ENCODE measurements around the gene OSMR. TPM values are rescaled to one million over a fixed set of nuclear protein-coding genes. Genes with fewer than 3 reads are reported as not detected.

Gene OSMR
- total RNA-seq, 1 donor, result 174 TPM

DNA sequence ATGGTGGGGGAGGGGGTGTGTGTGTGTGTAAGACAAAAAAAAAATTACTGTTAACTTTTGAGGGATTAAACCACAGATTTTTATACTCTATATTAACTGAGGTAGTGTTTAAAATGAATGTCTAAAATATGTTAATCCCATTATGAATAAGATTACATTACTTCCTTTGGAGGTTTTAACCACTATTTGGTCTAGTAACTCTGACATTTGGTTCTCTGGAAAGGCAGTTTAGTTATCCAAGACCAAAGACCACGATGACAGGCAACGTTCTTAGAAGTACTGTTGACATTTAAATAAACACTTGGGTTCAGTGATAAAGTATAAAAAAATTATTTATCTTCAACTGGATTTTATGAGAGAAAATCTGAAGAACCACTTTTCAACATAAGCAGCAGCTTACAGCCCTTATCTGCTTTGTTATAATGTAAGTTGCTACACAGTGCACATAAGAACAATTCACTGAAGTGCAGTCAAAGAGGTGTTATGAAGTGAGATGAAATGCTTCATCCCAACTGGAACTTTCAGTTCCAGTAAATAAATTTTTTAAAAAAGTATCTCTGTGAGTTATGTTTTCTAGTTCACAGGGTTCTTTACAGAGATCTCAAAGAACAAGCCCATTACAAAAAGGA is 94.5 kb downstream of the OSMR start:
- TF ChIP-seq, protein P1, sequence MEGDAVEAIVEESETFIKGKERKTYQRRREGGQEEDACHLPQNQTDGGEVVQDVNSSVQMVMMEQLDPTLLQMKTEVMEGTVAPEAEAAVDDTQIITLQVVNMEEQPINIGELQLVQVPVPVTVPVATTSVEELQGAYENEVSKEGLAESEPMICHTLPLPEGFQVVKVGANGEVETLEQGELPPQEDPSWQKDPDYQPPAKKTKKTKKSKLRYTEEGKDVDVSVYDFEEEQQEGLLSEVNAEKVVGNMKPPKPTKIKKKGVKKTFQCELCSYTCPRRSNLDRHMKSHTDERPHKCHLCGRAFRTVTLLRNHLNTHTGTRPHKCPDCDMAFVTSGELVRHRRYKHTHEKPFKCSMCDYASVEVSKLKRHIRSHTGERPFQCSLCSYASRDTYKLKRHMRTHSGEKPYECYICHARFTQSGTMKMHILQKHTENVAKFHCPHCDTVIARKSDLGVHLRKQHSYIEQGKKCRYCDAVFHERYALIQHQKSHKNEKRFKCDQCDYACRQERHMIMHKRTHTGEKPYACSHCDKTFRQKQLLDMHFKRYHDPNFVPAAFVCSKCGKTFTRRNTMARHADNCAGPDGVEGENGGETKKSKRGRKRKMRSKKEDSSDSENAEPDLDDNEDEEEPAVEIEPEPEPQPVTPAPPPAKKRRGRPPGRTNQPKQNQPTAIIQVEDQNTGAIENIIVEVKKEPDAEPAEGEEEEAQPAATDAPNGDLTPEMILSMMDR (IDR thresholded peaks at IDR 0.05; ENCODE audit: extremely low read depth, low read depth, low read length), result no peak

DNA sequence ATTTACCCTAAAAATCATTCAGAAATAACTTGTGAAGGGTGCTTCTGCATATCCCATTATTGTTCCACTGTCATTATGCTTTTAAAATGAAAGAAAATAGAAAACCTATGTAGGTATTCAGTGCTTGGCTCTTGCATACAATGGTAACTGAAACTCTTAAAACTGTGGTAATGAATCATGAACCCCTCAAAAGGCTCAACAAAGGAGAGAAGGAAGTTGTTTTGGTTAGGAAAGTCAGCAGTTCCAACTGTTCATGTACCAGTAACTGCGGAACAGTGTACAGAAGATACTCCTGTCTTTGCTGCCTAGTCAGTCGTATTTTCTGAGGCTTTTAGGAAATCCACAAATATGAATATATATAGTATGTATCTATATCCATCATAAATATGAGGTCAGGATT is 96.1 kb downstream of the OSMR start:
- no peak overlapping the region for H3K4me2 ChIP-seq (ENCODE audit: insufficient read depth, low read length)
- H4K20me1 ChIP-seq (ENCODE audit: insufficient read depth, low read length), result no peaks in the 10 kb centered on the region
- H3K27me3 ChIP-seq (ENCODE audit: insufficient read depth, low read length), result no peaks in the 10 kb centered on the region
- TF ChIP-seq, protein P1 (IDR thresholded peaks at IDR 0.05; ENCODE audit: extremely low read depth, low read depth, low read length), result no peak
- H3K4me1 ChIP-seq (ENCODE audit: insufficient read depth, low read length), result peaks cover 8% of the 10 kb centered on the region
- no peaks in the 10 kb centered on the region for H3K9me3 ChIP-seq (ENCODE audit: low read depth, low read length)
- H3K36me3 ChIP-seq (ENCODE audit: insufficient read depth, low read length), result peaks cover 45% of the 10 kb centered on the region
- no peaks in the 10 kb centered on the region for H3K79me2 ChIP-seq (ENCODE audit: insufficient read depth, low read length)
- H3K27ac ChIP-seq (ENCODE audit: low read depth, low read length), result no peak overlapping the region
- DNase-seq (ENCODE audit: insufficient read length, low spot score, missing footprints), result no peak
- H3K4me3 ChIP-seq (ENCODE audit: insufficient read depth, low read length), result no peak overlapping the region
- no peak overlapping the region for H2AFZ ChIP-seq (ENCODE audit: low read length)

More for the DNA sequence above, 94.5 kb downstream of the OSMR start:
- Histone ChIP-seq H3K4me2 (ENCODE audit: insufficient read depth, low read length) (no peak overlapping the region), H2AFZ (ENCODE audit: low read length) (no peak overlapping the region), H3K36me3 (ENCODE audit: insufficient read depth, low read length) (peaks cover 45% of the 10 kb centered on the region), H3K4me3 (ENCODE audit: insufficient read depth, low read length) (no peak overlapping the region), H4K20me1 (ENCODE audit: insufficient read depth, low read length) (no peaks in the 10 kb centered on the region), H3K4me1 (ENCODE audit: insufficient read depth, low read length) (peaks cover 8% of the 10 kb centered on the region), H3K79me2 (ENCODE audit: insufficient read depth, low read length) (no peaks in the 10 kb centered on the region), H3K27me3 (ENCODE audit: insufficient read depth, low read length) (no peaks in the 10 kb centered on the region), H3K9me3 (ENCODE audit: low read depth, low read length) (no peaks in the 10 kb centered on the region), H3K27ac (ENCODE audit: low read depth, low read length) (no peak overlapping the region)
- no peak for DNase-seq (ENCODE audit: insufficient read length, low spot score, missing footprints)

DNA sequence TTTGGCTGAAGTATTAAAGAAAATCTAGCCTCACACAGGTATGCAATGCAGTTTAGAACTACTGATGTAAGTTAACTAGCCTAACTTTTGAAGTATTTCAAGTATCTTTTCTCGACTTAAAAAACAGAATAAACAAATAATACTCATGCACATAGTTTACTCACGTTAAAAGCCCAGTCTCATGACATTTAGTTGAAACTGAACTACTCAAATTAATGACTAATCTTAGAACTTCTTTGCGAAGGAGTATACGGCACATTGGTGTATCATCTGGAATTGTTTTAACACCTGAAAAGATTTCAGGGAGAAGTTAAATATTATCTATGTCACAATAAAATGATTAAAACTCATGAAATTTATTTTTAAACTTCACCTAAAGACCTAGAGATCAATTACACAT is 98.5 kb downstream of the OSMR start:
- no peaks in the 10 kb centered on the region for H4K20me1 ChIP-seq (ENCODE audit: insufficient read depth, low read length)
- no peaks in the 10 kb centered on the region for H3K9me3 ChIP-seq (ENCODE audit: low read depth, low read length)
- no peak overlapping the region for H3K4me2 ChIP-seq (ENCODE audit: insufficient read depth, low read length)
- no peaks in the 10 kb centered on the region for H3K4me1 ChIP-seq (ENCODE audit: insufficient read depth, low read length)
- TF ChIP-seq, protein P1 (IDR thresholded peaks at IDR 0.05; ENCODE audit: extremely low read depth, low read depth, low read length), result no peak
- no peaks in the 10 kb centered on the region for H3K27me3 ChIP-seq (ENCODE audit: insufficient read depth, low read length)
- H3K79me2 ChIP-seq (ENCODE audit: insufficient read depth, low read length), result no peaks in the 10 kb centered on the region
- no peak overlapping the region for H3K4me3 ChIP-seq (ENCODE audit: insufficient read depth, low read length)
- DNase-seq (ENCODE audit: insufficient read length, low spot score, missing footprints), result no peak
- H3K36me3 ChIP-seq (ENCODE audit: insufficient read depth, low read length), result peaks cover 49% of the 10 kb centered on the region
- no peak overlapping the region for H2AFZ ChIP-seq (ENCODE audit: low read length)
- H3K27ac ChIP-seq (ENCODE audit: low read depth, low read length), result no peak overlapping the region

DNA sequence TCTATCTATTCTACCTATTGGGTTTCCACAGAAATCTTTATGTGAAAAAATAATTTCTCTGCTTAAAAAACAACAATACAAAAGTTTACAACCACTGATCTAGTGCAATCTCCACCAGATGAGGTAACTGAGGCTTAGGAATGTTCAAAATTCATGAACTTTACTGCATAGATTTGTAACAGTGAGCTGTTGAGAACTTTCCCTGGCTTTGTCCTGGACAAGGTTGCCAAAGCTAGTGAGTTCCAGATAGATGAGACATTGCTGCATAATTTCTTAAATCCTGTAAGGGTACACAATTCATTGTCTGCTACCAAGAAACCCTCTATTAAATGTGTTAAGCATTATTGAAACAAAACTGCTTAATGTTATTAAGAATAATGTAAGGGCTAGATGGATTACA is 102.7 kb downstream of the OSMR start:
- H3K4me3 ChIP-seq (ENCODE audit: insufficient read depth, low read length), result no peak overlapping the region
- H3K27me3 ChIP-seq (ENCODE audit: insufficient read depth, low read length), result no peaks in the 10 kb centered on the region
- H3K4me1 ChIP-seq (ENCODE audit: insufficient read depth, low read length), result no peaks in the 10 kb centered on the region
- peaks cover 55% of the 10 kb centered on the region for H3K36me3 ChIP-seq (ENCODE audit: insufficient read depth, low read length)
- no peak for DNase-seq (ENCODE audit: insufficient read length, low spot score, missing footprints)
- H3K9me3 ChIP-seq (ENCODE audit: low read depth, low read length), result no peaks in the 10 kb centered on the region
- no peaks in the 10 kb centered on the region for H3K79me2 ChIP-seq (ENCODE audit: insufficient read depth, low read length)
- H2AFZ ChIP-seq (ENCODE audit: low read length), result no peak overlapping the region
- no peaks in the 10 kb centered on the region for H4K20me1 ChIP-seq (ENCODE audit: insufficient read depth, low read length)
- no peak overlapping the region for H3K27ac ChIP-seq (ENCODE audit: low read depth, low read length)
- H3K4me2 ChIP-seq (ENCODE audit: insufficient read depth, low read length), result no peak overlapping the region
- TF ChIP-seq, protein P1 (IDR thresholded peaks at IDR 0.05; ENCODE audit: extremely low read depth, low read depth, low read length), result no peak
